HPDE6-E6E7 (cell line): ENCODE results near the gene GALC.

Experiments
- DNase-seq: peaks from one replicate; pipeline ENCODE4 v3.0.0; 2011; ENCODE audit warnings: missing footprints; ENCODE audit errors: extremely low spot score

The GALC gene

DNA sequence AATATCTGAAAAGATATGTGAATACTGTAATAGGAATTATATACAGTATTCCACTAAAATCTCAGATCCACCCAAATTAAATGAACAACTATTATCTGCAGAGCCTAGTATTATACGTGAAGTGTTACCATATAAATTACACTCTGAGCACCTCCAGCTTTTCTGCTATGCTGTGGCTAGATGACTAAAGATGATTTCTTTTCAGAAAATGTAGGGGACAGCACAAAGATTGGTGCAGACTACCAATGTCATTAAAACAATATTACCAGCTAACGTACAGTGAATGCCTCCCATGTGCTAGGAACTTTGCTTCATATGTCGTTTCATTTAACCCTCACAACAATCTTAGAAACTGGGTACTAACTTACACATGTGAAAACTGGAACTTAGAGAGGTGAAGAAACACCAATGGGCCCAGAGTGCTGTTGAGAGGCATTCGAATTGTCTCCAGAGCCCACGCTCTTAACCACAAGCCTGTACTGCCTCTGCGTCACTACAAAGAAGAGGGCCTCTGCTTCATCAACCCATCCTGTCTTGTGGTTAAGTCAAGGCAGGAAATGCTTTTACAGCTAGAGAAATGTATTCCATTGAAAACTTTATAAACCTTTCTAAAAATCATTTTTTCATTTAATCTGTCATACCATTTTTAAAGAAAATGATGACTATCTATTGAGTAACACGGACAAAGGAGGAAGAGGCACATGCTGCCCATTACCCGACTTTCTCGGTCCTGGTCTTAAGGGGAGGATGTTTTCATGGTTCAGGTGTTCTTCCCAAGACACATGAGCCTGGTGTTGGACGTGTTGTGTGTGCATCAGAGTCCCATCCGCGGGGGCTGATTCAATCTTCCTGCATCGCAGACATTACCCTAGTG, 13.2 kb upstream of the GALC start:
- DNase-seq = no peak

DNA sequence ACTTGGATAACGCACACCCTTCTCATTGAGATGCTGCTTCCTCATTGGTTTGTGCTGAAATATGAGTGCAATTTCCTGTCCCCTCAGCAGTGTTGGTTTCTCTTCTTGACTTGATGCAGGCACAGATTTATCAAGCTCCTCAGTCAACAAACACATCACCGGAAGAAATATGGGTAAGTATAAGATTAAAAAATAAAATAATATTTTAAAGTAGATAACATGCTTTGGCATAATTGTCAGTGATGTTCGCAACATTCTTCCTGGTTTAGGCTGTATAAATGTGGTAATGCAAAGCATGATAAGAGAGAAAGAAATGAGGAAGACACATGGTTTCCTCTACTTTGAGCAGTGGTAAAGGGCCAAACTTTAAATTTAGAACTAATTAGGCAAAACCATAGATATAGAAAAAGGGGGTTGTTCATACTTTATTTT, 12.1 kb upstream of the GALC start, which contains the start of gene GPR65:
TSS of gene GPR65 (plus strand) at position 86 of the 432 bp plus-strand sequence. CDS start 5,713 bp downstream, outside the sequence.
- DNase-seq = no peak

- no peak for DNase-seq
These were observed 11.6 kb upstream of the GALC start for GRCh38 chr14:88004506-88005036.

- no peak for DNase-seq
These were observed 10.4 kb upstream of the GALC start for GRCh38 chr14:88003425-88003824.

- no peak for DNase-seq
These were observed 9.6 kb upstream of the GALC start for GRCh38 chr14:88002421-88003075.

GRCh38 chr14:87999277-87999676, 6.3 kb upstream of the GALC start:
- DNase-seq = no peak

- no peak for DNase-seq
These were observed 5.5 kb upstream of the GALC start for GRCh38 chr14:87998482-87998881.

DNA sequence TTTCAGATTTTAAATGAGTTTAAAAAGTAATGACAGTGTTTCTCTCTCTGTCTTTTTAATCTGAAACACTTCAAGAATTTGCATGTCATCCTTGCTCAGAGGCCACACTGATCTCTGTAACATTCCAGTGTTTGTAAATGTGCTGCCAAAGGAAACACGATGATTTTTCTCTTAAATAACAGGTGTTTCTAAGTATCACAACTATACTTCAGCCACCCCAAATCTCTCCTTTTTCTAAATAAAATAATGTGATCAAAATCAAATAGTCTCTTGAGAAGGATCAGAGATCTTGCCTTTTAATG, 3.3 kb upstream of the GALC start:
- DNase-seq = no peak

- no peak for DNase-seq
These were observed 2.7 kb upstream of the GALC start for GRCh38 chr14:87995500-87996290.

DNA sequence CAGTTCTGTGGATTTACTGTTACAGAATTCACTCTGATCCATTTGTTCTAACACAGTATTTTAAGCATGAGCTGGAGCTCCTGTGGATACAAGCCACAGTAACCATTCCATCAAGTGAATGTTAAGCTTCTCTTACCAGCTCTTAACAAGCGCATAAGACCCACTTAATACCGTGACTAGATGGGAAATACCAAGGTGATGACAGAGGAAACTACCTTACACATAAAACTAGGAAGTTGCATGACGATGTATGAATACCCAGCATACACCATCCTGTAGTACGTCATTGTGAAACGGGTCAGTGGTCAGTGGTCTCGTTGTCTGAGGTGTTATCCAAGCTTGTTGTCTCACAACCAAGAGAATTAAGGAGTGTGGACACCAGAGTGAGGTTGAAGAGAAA, 2.0 kb upstream of the GALC start:
- no peak for DNase-seq

DNA sequence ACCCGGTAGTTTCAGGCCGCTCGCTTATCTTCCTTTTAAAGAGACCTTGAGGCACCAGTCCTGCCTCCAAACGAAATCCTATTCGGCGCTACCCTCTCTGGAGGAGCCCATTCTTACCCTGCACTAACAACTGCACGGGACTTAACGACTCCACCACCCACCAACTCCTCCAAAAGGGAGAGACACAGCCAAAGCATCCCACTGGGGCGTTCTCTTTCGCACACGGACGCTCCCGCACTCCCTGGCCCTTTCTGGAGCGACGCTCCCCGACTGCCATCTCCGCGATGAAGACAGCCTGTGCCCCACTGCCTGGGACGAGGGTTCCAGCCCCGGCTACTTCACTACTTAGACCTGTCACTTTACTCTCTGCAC, 650 bp downstream of the GALC start:
- no peak for DNase-seq

GRCh38 chr14:87990682-87991081, 2.3 kb downstream of the GALC start:
- no peak for DNase-seq

- DNase-seq = no peak
These were observed 3.1 kb downstream of the GALC start for GRCh38 chr14:87989956-87990299.

- no peak for DNase-seq
These were observed 3.6 kb downstream of the GALC start for GRCh38 chr14:87989221-87989955.

- DNase-seq = no peak
These were observed 13.3 kb downstream of the GALC start for GRCh38 chr14:87979689-87980088.

DNA sequence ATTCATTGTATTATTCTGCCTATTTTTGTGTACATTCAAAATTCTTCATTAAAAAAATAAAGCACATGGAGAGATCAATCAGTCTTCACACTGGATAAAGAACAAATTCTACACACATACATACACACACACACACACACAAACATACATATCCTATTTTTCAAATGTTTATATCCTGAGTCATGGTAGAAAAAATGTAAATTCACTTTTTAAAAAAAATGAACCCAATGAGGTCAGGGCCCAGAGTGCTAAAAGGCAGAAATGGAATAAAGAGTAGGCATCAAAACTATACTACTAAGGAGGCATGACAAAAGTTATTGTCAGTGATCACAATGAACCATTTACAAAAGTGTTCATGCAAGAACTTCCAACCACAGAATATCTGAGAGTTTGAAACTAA, 17.3 kb downstream of the GALC start:
- DNase-seq = no peak

DNA sequence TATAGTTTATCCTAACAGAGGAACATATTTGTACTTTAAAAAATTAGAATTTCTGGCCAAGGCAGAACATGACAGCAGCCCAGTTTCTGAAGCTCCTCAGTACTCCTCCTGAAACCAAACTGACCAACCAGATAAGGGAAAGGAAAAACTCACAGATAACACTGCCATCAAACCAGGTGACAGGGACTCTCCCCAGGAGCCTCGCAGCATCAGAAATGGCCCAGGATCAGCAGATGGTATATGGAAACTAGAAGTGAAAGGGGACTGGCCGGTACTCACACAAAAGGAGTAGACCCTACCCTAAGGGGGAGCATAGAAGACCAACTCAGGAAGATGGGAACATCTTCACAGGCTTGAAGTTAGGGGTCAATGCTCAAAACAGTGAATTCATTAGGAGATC, 22.0 kb downstream of the GALC start:
- no peak for DNase-seq

DNA sequence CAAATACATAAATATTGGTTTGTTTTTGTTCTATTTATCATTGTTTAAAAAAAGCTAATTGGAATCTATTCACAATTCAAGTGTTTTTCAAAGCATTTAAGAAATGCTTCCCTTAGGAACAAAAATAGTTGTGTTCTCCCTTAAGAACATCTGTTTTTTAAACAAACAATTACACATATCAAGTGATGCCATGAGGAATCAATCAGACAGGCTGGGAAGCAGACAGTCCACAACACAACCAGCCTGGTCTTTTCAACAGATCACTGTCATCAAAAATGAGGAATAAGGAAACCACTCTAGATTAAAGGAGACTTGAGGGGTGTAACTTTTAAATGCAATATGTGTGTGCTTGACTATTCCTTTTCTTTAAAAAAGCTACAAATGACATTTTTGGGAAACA, 25.5 kb downstream of the GALC start:
- DNase-seq = no peak

DNA sequence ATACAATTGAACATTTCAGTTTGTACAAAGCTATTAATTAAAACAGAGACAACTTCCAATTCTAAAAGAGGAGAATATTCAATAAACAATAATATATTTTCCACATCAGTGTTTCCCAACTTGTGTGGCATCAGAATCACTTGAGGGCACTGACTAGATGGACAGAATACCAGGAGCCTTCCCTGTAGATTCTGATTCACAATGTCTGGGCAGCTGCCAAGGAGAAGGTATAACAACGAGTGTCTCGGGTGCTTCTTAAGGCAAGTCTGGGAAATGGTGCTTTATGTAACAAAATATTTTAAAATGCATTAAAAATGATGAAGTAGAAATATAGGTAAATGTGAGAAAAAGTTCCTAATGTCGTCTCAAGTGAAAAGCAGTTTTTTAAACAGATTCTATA, 26.2 kb downstream of the GALC start:
- DNase-seq = peak; percentile 21

DNA sequence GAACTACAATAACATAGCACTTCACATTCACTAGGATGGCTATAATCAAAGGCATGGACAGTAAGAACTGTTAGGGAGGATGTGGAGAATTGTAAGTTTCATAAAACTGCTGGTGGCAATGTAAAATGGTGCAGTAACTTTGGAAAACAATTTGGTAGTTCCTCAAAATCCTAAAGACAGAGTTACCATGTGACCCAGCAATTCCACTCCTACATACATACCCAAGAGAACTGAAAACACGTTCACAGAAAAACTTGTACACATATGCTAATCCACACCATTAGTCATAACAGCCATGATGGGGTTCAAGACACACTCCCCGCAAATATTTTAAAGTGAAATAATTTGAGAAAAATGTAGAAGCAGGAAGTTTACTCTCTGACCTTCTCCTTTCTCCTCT, 31.7 kb downstream of the GALC start:
- no peak for DNase-seq

DNA sequence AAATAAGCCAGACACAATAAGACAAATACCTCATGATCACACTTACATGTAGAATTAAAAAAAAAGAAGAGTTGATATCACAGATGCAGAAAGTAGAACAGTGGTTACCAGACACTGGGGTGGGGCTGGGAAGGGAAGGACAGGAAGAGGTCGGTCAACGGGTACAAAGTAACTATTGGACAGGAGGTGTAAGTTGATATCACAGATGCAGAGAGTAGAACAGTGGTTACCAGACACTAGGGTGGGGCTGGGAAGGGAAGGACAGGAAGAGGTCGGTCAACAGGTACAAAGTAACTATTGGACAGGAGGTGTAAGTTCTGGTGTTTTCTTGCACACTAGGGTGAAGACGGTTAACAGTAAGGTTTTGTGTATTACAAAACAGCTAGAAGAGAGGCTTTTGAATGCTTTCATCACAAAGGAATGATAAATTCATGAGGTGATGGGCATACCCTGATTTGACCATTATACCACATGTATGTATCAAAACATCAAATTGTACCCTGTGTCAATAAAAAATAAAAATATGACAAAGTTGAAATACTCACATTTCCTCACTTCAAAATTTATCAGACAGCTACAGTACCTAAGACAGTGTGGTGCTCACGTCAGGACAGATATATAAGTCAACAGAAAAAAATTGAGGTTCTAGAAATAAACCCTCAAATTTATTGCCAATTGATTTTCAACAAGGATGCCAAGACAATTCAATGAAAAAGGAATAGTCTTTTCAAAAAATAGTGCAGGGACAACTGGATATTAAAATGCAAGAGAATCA, 32.8 kb downstream of the GALC start:
- no peak for DNase-seq
